Stimulated activated CD8-positive, alpha-beta memory T cell treated with anti-CD3 and anti-CD28 coated beads, Interleukin-12 subunit alpha, Interleukin-12 subunit beta, amount 100 ng/mL, for 24 hours (primary cell): ENCODE data around the gene CA10.

ENCODE experiments used
- DNase-seq: peaks from one replicate; pipeline ENCODE4 v3.0.0-alpha.2; 2020; ENCODE audit errors: extremely low read depth

CA10 gene

DNA sequence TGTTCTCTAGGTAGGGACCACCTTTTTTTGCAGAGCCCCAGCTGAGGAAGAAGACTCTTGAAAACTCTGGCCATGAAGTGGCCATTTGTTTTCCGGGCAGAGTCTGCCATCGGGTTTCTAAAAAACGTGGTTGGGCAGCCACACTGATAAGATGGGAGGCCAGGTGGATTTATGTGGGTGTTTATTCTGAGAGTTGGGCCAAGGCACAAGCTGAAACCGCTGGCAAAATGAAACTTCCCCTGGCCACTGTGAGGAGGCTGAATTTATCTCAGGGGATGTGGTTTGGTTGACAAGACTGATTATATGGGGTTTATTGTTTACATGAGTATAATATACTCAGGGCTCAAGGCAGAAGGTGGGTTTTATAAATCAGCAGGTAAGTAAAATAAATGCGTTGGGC lies 476.4 kb downstream of the CA10 start:
- DNase-seq, result no peak

DNA sequence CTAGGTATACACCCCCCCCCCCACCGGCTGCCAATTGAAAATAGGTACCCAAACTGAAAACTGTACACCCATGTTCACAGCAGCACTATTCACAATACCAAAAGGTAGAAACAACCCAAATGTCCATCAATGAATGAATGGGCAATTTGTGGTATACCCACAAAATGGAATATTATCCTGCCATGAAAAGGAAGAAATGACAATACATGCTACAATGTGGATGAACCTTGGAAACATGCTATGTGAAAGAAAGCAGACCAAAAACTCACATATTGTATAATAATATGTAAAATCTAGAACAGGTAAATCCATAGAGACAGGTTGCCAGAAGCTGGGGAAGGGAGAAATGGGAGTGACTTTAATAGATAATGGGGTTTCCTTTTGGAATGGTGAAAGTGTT lies 480.6 kb downstream of the CA10 start:
- DNase-seq, result no peak

DNA sequence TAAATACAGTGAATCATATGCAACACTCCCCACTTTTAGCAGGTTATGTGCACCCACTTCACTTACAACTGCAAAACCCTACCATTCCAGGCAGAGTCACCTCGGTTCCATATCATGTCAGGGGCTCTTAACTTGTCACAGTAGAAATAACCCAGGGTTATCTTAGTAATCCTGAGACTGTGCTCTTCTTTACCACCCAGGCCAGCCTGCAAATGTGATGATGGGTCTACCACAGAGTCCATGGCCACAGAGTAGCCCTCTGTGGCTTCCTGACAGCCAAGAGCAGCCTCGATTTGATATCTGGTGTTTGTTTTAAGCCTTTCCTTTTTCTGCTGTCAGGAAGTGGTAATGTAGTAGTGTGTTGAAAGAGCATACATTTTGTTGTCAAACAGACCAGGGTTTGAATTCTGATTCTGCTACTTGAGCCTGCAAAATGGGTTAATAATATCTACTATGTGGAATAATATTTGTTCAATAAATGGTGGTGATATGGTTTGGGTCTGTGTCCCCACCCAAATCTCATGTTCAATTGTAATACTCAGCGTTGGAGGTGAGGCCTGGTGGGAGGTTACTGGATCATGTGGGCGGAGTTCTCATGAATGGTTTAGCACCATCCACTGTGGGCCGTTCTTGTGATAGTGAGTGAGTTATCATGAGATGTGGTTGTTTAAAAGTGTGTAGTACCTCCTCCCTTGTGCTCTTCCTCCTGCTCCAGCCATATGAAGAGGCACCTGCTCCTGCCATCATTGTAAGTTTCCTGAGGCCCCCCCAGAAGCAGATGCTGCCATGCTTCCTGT lies 481.6 kb downstream of the CA10 start:
- DNase-seq, result no peak

DNA sequence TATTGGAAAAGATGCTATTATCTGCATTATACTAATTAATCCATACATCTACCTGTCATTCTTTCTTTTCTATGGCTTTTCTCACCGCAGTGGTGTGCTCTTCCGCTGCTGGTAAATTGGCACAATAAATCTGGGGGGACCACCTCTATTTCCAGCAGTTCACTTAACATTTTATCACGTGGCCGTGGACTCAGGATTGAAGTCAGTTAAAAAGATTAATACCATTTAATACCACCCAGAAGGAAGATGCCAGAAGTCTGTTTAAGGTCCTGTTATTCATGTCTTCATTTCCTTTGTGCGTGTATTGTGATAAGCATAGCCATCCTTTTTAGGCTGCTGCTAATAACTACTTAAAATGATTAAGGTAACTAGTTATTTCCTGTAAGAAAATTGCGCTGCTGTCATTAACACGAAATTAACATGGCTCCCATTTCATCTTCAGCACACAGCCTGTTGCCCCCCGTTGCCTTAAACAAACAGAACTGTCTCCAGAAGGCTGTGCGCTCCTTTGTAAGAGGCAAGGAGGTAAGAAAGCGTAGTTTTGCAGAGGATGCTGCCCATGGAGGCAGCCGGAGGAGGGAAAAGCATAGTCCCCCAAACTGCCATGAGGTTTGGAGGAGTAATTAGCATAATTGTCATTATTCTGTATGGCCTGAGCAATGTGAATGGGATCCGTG lies 483.8 kb downstream of the CA10 start:
- DNase-seq, result no peak

DNA sequence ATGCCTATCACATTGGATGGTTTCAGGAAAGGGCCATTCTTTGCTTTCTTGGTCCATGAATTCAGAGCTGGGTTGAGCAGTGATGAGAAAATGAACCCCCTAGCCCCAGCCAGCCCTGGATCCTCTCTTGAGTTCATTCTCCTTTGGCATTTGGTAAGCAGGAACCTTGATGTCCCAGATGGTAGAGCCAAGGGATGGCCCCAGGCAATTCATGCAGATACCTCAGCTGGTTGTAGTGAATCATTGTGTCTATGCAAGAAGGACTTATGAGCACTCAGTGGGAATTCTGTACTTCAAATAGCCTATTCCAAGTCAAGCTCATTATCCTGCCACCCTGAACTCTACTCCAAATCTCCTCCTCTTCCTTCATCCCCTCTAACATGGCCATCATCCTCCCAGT lies 485.4 kb downstream of the CA10 start:
- no peak for DNase-seq

DNA sequence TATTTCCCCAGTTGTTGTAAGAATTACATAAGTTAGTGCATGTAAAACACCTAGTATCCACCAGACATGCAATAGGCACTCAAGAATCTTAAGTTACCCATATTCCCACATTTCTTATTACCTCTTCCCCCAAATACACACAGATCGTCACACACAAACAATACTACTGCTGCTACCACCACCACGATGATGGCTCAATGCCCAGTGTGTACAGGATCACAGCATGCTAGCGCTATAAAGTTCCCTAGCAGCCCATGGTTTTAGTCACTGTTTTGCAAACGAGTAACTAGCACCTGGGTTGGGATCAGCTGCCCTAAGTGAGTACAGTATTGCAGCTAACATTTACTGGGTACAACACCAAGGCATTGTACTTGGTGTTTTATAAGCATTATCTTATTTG lies 486.4 kb downstream of the CA10 start:
- no peak for DNase-seq

DNA sequence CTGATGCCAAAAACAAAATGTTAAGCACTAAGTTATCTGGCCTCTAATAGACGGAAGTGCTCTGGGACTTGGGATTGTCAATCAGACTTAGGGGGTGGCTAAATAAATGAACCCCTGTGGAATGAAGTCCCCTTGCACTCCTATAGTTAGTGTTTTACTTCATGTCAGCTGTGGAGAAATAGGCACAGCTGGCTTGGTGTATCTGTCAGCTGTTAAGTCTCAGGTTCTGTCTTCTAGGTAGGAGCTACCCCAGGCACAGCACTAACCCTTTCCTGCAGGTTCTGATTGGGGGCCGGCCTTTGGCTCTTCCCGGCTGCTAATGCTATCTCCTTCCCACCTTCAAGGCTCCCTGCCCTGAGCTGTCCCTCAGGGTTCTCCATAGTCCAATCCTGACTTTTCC lies 487.6 kb downstream of the CA10 start:
- no peak for DNase-seq

DNA sequence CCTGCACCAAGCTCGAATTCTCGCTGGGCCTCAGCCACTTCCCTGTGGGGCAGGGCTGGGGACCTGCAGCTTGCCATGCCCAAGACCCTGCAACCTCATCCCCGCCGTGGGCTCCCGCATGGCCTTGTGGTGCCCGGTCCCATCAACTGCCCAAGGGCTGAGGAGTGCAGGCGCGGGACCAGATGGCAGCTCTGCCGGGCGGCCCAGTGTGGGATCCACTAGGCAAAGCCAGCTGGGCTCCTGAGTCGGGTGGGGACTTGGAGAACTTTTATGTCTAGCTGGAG lies 489.6 kb downstream of the CA10 start:
- no peak for DNase-seq

DNA sequence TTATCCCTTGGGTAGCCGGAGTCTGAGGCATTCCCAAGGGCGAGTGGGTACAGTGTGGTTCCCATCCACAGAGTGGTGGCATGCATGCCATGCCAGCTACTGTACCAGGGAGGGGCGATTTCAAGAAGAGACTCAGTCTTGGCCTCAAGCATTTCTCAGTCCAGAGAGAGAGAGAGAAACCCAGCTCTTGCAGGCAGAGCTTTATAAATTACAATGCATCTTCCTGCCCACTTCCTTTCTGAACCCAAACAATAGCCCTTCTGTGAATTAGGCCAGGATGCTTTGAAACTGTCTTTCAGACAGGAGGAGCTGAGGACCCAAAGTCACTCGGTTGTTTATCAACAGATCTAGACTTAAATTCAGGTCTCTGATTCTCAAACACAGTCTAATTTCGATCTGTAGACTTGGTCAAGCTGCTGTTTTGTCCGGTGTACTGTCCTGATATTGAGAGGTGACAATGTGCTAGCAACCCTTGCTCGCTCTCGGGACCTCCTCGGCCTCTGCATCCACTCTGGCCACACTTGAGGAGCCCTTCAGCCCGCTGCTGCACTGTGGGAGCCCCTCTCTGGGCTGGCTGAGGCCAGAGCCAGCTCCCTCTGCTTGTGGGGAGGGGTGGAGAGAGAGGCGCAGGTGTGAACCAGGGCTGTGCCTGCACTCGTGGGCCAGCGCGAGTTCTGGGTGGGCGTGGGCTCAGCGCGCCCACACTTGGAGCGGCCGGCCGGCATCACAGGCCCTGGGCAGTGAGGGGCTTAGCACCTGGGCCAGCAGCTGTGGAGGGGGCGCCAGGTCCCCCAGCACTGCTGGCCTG lies 490.2 kb downstream of the CA10 start:
- no peak for DNase-seq

DNA sequence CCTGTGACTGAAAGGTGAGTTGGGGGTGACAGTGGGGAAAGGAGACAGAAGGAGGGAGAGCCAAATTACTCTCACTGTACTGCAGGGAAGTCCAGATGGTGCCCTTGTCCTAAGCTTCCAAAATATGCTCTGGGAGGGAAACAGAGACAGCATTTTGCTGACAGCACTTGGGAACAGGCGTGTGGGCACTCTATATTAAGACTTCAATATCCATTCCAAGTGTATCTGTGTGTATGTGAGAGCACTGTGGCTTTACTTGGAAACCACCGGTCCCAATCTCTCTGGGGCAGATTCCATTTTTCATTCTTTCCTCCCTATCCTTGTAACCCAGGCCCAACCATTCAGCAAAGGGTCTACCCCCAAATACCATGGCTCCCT lies 490.8 kb downstream of the CA10 start:
- DNase-seq, result no peak

DNA sequence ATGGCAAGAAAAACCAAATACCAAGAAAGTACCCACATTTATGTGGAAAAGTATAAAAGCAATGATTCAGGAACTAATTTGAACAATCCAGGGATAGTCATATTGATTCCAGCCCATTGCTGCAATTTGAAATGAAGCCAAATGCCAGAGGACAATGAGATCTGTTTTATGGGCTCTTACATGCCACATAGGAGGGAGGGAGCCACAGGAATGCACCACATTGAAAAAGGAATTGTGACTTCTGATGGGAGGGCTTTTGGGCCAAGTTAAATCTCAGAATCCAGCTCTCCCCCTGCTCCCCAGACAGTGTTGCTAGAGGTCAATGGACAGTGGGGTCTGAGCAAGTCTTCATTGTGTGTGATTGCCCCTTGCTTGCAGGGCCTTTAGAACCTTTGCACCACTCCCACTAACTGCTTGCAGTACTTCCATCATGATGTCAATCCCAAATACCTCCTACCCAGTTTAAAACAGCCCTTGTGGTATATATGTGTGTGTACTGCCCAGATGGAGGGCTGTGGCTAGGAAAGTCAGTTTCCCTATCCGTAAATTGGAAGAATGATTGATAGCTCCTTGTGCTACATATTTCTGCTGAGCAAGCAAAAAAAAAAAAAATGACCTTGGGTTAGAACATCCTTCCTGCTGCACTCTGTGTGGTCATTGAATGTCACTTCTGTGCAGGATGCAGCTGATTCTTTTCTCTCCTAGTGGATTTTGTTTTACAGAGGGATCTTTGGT lies 491.4 kb downstream of the CA10 start:
- no peak for DNase-seq

DNA sequence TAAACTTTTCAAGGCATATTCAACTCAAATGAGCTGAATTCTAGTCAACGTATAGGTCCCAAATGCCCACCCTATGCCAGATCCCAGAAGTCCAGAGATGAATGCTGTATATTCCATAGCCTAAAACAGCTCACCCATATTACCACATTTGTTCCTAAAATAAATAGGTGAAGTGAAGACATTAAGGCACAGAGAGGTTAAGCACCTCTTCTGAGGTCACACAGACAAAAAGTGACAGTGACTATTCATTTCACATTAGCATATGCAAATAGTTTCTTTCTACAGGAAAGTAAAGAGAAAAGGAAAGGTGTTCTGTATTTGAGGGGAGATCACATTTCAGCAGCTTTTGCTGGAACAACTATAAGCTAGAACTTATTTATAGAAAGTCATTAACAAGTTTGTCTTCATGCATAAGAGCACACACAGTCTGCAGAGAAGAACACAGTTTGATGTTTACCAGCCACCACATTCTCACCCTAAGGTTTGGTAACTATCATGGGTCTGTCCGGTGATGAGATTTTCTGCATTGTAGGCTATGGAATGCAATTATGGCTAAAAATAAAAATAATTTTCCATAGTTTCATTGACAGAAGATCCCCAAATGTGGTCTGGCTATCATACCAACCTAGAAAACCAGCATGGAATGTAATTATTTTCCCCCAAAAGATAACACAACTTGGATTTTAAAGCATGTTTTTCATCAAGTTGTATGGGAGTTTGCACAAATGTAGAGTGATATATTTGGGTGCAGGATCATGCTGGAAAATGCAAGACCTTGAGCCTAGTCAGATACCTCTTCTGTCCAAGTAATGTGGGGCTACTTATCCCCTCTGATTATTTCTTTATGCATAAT lies 496.1 kb downstream of the CA10 start:
- DNase-seq, result no peak

DNA sequence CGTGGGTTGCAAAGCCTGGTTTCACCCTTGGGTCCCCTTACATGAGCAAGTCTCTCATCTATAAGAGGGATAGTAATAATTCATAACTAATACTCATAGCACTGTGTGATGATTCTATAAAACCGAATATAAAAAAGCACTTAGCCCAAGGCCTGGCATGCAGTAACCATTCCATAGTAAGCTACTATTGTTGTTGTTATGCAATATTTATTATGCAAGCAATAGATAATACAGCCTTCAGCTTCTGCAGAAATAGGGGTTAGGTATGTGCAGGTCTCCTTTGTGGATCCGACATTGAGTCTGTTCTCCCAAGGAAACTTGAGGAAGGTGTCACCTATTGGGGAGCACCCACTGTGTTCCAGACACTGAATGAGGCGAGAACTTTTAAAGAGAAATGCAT lies 497.1 kb downstream of the CA10 start:
- no peak for DNase-seq

DNA sequence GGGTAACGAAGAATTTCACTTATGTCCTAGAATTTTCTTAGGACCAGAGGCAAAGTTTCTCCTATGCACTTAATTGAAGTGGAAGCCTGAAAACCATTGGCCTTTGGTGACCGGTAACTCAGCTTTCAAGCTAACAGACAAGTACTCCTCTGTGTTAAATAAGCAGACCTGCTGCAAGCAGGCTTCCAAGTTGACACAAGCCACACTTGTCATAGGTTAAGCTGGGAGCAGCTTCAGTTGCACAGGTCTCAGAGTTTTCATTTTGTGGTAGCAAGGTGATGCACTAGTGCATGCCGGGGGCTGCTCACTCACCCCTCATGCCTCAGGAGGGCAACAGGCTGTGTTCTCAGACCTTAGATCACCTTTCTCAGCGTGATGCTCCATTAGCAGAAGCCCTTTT lies 498.2 kb downstream of the CA10 start:
- DNase-seq, result no peak

DNA sequence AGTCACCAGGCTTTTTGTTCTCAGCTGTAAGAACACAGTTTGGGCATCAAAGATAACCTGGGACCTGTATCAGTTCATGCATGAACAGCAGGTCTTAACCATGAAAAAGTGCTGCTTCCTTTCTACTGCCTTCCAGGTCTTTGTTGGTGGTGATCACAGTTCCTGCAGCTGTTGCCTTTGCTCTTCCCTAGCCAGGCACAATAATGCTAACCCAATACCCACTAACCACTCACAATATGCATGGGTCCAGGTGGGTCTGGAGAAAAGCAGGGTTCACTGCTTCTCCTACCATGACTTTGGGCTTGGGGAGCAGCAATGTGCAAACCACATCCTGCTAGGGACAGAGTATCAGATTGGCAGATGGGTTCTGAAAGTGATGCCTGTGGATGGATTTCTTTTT lies 501.3 kb downstream of the CA10 start:
- DNase-seq, result no peak

DNA sequence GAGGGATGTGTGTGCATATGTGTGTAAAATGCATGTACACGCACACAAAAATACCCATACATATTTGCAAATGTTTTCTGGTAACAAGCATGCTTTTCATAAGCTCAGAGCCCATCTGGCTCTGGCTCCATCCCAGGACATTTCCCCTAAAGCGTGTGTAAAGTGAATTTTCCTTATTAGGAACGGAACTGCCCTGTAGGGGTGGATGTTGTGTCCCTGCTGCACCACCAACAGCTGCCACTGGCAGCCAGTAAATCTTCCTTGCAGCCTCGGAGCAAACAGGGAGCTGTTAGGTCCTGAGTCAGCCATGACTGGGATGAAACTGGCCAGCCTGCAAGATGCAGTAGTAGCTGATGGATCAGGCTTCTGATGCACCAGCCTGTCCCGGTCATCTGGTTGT lies 504.6 kb downstream of the CA10 start:
- no peak for DNase-seq

DNA sequence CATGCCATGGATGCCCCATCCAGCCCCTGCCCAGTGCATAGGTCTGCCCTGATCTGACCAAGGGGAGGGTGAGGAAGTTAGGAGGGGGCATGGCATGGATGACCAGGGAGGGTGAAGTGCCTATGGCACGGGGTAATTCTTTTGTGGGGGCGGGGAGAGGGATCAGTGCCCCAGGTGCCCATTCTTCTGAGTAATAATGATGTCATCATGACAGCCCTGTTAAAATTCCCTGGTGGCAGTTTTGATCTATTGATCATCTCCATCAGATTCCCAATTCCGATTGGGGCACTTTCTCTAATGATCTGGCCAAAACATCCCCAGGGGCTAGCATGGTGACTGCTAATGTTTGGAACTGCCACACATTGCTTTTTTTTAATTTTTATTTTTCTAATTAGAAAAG lies 506.0 kb downstream of the CA10 start:
- DNase-seq, result no peak

DNA sequence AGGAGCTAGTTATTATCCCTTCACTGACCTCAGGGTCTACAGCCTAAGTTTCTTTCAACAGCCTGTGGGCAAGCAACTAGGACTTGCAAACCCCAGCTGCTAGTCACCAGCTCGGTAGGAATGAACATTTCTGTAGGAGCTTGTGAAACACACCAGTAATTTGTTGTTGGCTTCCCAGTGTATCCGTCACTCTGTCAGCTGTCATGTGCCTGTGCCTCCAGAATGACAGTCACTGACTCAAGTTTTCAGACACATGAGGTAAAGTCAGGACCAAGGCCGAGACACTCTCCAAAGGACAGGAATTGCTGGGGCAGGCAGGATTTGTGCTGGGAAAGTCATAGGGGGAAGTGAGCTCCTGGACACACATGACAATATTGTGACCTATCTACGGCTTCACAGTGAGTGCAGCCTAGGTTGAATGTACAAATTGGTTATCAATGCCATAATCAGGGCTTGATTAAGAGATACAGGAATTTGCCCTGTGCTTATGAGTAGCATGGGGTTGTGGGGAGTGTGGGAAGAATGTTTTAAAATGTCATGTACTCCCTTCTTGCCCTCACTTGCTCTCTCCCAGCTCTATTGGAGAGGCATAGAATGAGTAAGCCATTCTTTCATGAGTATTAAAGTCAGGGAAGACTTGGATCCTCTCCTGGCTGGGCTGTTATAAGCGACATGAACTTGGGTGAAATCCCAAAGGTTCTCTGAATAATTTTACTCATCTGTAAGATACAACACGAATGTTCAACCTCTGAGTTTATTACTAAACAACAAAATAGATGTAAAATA lies 506.8 kb downstream of the CA10 start:
- no peak for DNase-seq

DNA sequence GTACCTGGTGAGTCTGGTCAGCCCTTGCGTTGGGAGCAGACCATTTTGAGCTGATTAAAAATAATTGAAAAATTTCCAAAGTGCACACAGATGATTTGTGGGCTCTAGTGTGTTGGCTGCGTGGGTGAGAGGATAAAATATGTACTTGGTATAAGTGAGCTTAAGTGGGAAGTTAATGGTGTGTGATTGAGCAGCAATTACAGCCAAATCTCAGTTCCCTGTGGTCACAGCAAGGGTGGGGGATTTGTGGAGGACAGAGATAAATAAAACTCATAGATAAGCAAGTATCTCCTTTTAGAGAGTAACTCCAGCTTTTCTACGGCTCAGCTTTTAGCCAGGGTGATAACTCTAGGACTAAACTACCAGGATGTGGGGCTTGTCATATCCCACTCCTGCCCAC lies 507.7 kb downstream of the CA10 start:
- DNase-seq, result no peak

DNA sequence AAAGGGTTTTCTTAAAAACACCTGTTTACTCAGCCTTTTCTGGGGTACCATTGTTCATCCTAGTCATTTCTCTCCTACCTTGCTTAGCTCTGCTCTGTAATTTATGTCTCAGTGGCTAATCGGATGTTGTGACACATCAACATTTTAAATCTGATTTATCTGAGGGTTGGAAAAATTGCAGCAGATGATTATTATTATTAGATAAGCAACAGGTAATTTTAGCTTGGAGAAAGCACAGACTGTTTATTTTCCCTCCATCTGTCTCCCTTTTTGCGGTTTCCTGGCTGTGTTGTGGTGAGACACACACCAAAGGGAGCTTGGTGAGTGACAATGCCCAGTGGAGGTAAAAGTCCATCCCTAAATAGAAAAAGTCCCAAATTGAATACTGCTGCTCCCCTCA lies 508.3 kb downstream of the CA10 start:
- DNase-seq, result no peak

DNA sequence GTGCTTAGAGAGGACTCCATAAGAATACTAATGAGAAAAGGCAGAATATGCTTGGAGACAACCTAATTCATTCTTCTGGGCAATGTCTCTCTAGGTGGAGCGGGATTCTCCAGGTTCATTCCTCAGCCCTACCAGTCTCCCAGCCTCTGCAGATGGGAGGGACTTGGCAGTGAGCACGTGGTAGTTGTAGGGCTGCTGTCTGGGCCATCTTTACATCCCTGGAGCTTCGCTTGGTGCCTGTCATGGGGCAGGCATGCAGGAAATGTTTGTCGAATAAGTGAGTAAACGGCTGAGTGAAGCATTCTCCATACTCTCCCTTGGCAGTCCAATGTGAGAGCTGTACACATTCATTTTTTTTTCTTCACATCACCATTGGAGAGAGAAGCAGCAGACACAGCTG lies 510.7 kb downstream of the CA10 start:
- DNase-seq, result no peak
